ENCODE results near the gene SERPINB8.

- TF ChIP-seq CTCF (IDR thresholded peaks at IDR 0.05; ENCODE audit: low read depth, low read length, poor library complexity, severe bottlenecking) (no peak), EZH2phosphoT487 (IDR thresholded peaks at IDR 0.05; ENCODE audit: borderline replicate concordance, low read length) (no peak)
These were observed 8.4 kb upstream of the SERPINB8 start for GRCh38 chr18:63961435-63961980.

Measured in DOHH2 (cell line).